Stimulated activated CD4-positive, alpha-beta T cell treated with anti-CD3 and anti-CD28 coated beads, Interleukin-4, amount 100 ng/mL, for 4 hours (primary cell): ENCODE results near the gene TOLLIP.
A peak's percentile ranks its signal among the peaks of the same experiment; 100 is the strongest.
"Not testable (repeated sequence)": the region's sequence is repeated elsewhere in the genome, so short reads cannot be mapped to it uniquely, and the experiment has no call there.

ENCODE experiments used
- DNase-seq, 2 experiments: peaks; one replicate each; pipeline ENCODE4 v3.0.0-alpha.2; 2020

The TOLLIP gene

DNA sequence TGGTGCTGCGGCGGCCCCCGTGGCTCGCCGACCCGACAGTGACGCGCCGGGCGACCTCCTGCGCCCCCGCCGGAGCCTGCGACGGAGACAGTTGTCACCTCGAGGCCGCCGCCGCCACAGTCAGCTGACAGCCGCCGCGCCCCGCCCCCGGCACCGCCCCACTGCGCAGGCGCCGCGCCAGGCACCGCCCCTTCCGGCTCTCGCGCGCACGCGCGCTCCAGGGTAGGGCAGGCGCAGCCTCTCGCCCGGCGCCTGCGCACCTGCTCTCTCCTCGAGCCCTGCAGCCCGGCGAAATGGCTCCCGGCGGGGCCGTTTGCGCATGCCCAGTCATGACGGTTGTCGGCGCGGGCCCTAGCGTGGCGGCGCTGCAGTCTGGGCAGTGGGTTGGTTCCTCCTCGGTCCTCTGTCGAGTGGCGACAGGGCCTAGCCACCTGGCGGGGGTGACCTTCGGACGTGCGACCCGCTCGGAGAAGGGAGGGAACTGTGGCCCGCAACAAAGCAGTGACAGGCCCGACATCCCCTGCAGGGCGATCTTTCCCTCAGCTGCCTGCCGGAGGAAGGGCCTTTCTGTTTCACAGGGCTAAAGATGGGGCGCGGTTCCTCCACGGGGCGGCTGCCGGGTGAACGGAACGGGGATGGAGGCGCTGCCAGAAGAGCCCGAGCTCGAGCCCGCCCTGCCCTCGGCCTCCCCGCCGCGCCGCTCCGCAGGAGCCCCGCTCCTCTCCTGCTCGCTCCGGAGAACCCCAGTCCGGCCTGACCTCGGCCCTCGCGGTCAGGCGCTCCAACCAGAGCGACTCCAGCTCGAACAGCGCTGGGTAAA is at the start of gene TOLLIP:
Gene TOLLIP (minus strand): TSS at position 135 of the 820 bp plus-strand sequence. CDS start 134 bp downstream, at position 1.
- peak; percentile 95 to 97 for DNase-seq

DNA sequence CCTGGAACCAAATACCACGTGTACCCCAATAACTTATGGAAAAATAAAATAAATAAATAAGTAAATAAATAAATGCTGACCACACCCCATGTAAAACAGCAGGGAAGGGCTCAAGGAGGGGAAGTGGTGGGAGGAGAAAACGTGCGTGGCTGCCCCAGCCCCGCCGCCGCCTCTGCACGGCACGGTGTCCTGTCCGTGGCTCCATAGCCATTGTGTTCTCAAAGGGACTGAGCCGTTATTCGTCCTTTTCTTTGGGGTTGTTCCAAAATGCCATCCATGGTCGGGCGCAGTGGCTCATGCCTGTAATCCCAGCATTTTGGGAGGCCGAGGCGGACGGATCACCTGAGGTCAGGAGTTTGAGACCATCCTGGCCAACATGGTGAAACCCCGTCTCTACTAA is 49.5 kb upstream of the TOLLIP start:
- not testable (repeated sequence) for DNase-seq

DNA sequence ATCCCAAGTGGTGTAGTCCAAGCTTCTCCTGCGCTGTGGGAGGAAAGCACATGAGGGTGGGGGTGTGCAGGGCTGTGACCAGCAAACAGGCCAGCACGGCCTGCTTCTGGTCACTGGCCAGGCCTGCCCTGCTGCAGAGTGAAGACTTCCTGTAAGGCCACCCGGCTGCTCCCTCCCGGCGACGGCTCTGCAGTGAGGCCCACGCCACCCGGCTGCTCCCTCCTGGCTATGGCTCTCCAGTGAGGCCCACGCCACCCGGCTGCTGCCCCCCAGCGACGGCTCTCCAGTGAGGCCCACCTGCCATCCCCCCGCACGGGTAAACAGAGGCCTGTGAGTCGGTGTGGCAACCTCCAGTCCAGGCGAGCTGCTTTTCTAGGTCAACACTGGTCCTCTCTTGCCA is 48.9 kb upstream of the TOLLIP start:
- no peak for DNase-seq

DNA sequence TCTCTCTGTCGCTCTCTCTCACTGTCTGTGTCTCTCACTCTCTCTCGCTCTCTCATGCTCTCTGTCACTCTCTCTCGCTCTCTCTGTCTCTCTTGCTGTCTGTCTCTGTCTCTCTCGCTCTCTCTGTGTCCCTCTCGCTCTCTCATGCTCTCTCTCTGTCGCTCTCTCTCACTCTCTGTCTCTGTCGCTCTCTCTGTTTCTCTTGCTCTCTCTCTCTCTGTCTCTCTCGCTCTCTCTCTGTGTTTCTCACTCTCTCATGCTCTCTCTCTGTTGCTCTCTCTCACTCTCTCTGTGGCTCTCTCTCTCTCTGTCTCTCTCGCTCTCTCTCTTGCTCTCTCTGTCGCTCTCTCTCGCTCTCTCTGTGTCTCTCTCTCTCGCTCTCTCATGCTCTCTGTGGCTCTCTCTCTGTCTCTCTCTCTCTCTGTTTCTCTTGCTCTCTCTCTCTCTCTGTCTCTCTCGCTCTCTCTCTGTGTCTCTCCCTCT is 47.1 kb upstream of the TOLLIP start:
- no peak for DNase-seq

DNA sequence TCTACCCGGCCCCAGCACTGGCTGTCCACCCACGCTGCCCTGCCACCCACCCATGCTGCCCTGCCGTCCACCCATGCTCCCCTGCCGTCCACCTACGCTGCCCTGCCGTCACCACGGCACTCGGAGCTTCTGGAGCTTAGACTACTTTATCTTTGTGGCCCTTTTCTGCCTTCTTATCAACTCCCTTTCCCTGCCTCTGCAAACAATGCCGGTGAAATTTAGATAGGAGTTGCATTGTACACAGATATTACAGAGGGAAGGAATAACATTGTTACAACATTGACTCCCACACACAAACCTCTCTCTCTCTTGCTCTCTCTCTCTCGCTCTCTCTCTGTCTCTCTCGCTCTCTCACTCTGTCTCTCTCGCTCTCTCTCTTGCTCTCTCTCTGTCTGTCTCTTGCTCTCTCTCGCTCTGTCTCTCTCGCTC is 46.6 kb upstream of the TOLLIP start:
- no peak for DNase-seq

DNA sequence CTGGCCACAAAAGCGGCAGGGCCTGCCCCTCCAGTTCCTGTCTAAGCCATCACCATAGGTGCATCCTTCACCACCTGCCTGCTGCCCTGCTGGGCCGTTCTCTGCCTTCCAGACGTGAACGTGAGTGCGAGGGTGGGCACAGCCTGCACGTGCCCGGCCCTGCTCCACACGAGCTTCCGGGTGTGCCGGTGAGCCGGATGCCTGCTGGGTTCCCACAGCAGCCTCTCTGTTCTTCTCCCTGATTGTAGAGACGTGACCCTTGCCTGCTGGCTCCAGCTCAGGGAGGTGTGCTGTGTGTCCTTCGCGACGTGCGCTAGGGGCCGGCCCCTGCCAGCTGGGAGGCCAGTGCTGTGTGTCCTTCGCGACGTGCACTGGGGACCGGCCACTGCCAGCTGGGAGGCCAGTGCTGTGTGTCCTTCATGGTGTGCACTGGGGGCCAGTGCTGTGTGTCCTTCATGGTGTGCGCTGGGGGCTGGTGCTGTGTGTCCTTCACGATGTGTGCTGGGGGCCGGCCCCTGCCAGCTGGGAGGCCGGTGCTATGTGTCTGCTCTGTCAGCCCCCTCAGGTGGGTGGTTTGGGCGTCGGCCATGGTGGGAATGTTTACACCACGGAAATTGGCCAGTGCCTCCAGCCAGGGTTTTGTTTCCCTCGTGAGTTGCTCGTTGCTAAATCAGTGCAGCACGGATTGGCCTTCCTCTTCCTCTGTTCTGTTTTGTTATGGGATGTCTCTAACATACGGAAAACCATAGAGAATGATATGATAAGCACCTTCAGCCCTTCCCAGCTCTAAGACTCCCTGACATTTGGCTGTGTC is 44.9 kb upstream of the TOLLIP start:
- no peak for DNase-seq

DNA sequence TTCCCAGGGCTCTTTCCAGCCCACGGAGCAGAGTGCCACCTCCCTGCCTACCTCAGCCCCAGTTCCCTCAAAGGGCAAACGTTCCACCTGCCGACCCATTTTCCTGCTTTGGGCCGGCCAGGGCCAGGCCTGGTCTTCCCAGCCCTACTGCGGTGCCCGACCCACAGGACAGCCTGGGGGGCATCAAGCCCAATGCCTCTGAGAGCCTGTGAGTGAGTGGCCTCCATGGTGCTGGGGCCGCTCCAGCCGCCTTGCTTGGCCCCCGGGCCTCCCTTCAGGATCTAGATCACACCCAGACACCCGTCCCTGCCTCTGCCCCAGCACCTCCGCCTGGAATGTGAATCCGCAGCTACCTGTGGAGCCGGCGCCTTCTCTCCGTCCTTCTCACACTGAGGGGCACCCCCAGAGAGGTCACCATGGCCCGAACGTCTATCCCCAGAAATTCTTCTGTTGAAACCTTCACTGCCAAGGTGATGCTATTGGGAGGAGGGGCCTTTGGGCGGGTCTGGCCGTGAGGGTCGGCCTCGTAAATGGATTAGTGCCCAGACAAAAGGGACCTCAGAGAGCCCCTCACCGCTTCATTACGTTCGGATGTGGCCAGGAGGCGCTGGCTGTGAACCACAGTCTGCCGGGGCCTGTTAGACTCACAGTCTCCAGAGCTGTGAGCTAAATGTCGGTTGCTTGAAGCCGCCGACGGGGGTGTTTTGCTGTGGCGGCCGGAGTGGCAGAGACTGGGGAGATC is 44.1 kb upstream of the TOLLIP start:
- DNase-seq, result no peak

DNA sequence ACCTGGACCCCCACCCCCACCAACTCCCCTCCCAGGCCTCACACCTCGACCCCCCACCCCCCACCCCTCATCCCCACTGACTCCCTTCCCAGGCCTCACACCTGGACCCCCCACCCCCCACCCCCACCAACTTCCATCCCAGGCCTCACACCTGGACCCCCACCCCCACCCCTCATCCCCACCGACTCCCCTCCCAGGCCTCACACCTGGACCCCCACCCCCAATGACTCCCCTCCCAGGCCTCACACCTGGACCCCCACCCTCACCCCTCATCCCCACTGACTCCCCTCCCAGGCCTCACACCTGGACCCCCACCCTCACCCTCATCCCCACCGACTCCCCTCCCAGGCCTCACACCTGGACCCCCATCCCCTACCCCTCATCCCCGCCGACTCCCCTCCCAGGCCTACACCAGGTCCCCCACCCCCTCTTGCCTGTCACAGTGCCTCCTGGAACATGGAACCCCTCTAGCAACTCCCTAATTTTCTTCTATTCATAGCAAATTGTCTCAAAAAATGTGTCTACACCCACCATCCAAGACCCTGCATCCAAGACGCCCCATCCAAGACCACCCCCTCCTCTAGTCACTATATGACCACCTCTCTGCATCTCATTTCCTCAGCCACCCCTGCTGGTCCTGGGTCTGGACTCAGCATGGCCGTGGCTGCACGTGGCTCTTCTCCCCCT is 43.4 kb upstream of the TOLLIP start:
- no peak for DNase-seq

DNA sequence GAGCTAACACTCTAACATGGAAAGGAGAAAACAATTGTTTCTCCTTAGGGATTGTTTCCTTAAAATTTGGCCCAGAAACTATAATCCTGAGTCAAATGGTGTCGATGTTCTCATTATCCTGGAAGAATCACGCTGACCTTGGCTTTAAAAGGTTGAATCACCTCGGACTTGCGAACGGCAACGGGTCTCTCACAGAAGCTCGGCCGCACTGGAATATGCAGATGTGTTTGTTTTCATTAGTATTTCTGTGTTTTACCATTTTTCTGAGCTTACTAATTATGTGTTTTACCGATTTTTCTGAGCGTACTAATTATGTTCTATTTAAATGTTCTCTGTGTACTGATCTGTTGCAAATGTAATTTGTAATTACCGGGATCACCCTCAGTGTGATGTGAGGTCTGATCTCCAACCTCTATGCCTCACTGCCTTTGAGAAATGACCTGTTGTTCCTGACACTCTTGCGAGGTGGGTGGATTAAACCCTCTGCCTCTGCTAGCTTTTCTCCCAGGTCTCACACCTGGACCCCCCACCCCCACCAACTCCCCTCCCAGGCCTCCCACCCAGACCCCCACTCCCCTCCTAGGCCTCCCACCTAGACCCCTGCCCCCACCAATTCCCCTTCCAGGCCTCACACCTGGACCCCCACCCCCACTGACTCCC is 42.0 kb upstream of the TOLLIP start:
- no peak for DNase-seq

DNA sequence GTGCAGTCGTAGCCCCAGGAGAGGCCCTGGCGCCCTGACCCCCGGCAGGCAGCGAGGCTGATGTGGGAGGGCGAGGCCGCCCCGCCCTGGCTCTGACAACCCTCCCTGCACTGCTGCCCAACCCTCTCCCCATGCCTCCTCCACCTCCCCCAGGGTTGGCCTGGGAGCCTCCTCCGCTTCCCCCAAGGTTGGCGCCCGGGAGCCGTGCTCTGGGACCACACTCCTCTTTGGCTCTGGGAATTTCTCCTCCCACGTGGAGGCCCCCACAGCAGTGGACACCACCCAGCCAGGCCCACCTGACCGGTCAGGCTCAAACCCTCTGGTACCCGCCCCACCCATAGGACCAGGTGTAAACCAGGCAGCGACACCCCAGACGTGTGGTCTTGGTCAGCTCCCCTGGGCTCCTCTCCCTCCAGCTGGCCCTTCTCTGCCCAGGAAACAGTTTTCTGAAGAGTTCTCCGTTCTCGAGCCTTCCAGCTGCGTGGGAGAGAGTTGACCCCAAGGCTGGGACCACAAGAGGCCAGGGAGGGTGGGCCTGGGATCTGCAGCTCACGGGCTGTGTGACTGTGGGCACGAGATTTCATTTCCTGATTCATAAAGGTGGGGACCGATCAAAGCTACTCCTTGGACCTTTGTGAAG is 40.8 kb upstream of the TOLLIP start:
- DNase-seq, result no peak

DNA sequence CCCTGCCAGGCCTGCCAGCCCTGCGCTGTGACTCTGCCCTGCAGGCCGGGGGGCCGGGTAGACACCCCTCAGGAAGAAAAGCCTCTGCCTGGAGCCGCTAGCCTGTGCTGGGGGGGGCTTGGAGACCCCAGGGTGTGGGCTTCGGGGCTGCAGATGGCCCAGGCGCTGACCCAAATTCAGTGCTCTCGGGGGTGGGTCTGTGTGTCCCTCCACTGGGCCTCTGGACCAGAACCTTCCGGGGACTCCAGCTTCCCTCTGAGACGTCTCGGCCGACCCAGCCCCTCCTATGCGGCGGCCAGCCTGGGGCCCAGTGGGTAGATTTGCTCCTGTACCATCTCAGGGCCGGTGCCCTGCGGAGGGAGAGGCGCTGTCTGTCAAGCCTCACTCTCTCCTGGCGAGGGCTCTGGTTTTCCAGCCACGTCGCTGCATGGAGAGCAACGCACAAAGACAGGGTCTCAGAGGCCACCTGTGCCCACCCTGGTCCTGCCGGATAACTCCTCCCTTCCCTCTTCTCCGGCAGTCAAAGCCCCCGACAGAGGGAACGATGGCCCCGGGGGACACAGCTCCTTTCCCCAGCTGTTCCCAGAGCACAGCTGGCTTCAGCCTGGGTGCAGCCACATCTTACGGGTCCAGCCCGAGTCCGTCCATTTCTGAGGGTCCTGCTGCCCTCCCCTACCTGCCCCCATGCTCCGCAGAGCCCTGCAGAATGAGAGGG is 40.1 kb upstream of the TOLLIP start:
- no peak for DNase-seq

DNA sequence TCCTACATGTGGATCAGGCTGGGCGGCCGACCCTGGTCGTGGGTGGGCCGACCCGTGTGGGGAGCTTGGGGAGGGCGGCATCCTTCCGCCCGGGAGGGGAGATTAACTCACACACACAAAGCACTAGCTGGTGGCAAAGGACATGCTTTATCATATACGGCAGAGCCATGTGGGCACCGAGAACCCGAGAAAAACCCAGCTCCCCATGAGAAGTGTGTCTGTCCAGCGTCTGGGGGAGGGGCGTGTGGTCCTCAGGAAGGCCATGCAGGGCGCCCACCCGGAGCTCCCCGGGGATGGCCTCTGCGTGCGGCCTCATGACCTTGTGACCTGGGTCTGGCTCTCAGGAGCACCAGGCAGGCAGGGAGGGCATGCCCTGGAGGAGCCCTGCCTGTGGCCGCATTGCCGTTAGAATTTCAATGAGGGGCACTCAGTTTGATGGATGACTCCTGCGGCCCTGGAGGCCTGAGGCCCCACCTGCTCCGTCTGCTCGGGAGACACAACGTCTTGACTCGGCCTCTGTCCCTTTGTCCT is 39.4 kb upstream of the TOLLIP start:
- no peak for DNase-seq

DNA sequence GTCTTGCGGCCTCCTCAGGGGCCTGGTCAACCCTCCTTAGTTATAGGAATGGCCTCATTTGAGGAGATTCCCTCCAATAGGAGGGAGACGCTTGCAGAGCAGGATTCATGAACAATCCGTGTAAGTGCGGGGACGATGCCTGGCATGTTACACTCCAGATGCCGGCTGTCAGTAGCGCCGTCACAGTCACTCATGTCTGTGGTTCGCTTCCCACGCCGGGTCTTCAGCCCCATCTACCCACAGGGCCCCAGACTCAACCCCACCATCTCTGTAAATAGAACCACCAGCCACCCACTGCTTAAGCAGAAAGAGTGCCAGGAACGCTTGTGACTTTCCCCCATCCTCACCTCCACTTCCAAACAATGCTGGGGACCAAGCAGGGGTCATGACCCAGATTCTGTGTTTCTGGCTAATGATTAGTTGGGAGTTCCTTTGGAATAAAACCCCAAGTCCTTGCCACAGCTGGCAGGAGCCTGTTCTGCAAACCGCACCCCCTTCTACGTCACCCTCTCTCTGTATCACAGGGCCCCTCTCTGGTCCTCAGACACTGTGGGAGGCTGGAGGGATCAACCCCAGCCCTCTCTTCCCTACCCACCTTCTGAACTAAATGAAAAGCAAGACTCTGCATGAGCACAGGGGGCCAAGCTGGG is 38.8 kb upstream of the TOLLIP start:
- DNase-seq, result no peak

DNA sequence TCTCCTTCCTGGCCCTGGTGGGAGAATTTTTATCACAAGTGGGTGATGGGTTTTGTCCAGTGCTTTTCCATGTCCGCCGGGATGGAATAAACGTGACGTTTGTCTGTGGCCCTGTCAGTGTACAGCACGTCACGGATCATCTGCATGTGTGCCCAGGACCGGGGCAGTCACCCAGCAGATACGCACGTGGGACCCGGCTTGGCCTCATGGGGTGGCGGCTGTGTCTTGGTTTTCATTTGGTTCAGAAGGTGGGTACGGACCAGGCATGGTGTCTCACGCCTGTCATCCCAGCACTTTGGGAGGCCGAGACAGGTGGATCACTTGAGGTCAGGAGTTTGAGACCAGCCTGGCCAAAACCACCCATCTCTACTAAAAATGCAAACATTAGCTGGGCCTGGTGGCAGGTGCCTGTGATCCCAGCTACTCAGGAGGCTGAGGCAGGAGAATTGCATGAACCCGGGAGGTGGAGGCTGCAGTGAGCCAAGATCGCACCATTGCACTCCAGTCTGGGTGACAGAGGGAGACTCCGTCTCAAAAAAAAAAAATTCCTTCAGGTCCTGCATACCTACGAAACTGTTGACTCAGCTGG is 38.1 kb upstream of the TOLLIP start:
- not testable (repeated sequence) for DNase-seq

DNA sequence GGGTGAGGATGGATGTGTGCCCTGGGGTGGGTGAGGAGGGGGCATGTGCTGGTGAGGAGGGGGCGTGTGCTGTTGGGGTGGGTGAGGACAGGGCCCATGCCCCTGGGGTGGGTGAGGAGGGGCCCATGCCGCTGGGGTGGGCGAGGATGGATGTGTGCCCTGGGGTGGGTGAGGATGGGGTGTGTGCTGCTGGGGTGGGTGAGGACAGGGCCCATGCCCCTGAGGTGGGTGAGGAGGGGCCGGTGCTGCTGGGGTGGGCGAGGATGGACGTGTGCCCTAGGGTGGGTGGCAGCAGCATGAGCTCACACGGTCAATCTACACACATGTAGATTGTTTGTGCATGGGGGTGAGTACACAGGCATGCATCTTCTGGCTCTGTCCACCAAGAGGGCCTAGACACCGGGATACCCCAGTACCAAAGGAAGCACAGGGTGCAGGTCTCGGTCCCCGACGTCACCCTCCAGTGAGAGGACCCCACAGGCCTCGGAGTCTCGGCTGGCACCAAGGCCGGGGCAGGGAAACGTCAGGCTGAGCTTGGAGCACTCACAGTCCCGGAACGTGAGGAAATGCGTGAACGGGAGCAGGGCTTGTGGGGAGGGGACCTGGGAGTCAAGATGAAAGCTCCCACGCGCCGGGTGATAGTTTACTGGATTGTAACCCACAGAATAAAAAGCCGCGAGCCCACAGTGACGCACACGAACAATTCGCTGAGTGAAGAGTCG is 37.4 kb upstream of the TOLLIP start:
- no peak for DNase-seq

DNA sequence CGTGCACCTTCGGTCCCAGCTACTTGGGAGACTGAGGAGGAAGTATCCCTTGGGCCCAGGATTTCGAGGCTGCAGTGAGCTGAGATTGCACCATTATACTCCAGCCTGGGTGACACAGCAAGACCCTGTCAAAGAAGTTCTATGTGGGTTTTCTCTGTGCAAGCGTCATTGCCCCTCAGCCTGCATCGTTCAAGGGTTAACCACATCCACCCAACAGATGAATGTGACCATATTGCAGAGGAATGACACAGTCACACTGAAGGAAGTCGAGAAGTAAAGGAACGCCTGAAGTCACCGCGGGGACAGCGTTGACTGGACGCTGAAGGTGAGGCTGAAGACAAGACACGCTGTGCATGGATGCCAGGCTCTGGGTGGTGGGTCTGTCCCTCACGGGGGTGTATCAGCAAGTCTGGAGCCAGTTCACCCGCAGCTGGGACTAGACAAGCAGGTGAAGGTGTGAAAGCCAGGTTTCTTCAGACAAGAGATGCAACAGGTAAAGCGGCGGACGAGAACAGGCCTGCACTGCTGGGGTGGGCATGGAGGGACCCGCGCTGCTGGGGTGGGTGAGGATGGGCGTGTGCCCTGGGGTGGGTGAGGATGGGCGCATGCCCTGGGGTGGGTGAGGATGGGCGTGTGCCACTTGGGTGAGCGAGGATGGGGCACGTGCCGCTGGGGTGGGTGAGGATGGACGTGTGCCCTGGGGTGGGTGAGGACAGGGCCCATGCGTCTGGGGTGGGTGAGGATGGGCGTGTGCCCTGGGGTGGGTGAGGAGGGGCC is 36.5 kb upstream of the TOLLIP start:
- no peak for DNase-seq

DNA sequence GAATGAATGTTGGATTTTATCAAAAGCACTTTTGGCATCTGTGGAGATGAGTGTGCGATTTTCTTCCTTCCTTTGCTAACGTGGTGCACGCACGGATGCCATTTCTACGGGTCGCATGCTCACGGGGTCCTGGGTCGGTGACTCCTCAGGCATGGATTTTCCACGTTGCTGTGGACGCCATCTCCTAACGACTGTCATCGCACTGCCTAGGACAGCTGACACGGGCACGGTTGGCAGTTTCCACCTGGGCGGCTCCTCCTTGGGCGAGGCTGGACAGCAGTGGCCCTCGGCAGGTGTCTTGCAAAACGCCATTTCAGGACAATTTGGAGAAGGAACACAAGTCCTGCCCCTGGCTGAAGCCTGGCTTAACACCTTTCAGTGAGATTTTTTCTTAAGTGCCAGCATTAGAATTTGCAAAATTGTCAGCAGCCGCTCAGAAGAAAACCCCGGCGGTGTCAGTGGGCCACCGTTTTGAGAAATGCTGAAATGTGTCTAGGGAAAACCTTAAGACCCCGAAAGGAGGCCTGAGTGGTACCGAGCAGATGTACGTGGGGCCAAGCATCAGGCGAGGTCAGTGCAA is 34.7 kb upstream of the TOLLIP start:
- no peak for DNase-seq
